HG03135 (cell line): ENCODE results near the gene REM2.
A peak's percentile ranks its signal among the peaks of the same experiment; 100 is the strongest.
"Not testable (repeated sequence)": the region's sequence is repeated elsewhere in the genome, so short reads cannot be mapped to it uniquely, and the experiment has no call there.

Experiments
- ATAC-seq: cut with Tn5 transposase; IDR thresholded peaks from one replicate; pipeline ENCODE4 v1.9.1; 2021; ENCODE audit warnings: mild to moderate bottlenecking, moderate library complexity; ENCODE audit not compliant: unreplicated experiment

Gene REM2

DNA sequence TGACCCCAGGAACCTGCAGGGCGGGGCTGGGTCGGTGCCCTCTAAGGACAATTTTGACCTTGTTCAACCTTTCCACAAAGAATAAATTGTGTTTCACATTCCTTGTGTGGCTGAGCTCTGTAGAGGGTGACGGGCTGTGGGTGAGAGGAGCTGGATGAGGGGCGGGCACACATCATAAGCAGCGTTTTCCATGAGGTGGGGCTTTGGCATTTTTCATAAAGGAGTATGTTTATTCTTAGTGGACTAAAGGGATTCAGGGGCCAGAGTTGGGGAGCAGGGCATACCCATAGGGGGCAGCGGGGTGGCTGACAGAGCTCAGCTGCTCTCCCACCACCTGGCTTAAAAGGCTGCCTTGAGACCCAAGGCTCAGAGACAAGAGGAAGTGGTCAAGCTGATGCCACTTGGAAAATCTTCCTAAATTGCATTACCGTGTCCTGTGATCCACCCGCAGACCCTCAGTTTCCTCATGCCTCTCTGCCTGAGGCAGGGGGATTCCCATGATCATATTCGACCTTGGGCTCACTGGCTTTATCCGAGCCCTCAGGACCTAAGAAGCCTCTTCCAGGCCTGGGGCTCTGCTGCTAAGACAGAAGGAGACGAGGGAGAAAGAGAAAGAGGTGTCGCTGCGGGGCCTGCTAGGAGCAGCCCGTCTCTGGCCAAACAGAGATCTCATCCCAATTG, 35.2 kb upstream of the REM2 start:
- no peak for ATAC-seq

DNA sequence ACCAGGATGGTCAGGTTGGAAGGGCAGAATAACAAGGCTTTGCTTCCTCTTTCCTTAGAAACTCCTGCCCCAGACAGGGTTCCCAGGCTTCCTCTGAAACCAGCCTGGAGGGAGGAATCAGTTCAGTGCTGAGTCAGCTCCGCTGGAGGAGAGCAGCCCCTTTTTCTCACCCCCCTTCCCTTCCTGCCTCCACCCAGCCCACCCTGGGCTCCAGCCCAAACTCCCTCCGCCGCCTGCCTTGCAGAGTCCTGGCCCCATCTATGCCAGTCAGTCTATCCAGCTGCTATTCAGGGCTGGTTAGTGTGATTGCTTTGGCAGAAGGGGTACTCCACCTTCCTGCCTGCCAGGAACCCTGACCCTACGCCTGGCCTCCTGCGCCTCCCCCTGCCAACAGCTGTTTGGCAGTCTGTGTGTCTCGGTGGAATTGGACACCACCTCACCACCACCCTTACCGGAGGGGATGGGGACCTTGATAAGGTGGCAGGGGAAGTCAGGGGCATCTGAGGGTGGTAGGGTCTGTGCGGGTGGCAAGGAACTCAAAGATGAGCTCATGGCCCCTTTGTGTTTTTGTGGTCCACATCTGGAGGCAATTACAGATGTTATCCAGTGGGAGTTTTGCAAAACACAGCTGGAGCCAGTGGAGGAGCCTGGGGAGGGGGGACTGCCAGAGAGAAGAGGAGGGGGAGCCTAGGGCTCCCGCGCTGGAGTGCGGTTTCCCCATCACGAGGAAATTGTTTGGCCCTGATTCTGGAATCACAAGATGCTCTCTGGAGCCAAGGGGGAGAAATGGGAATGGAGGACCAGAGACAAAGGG, 34.5 kb upstream of the REM2 start:
- ATAC-seq = no peak

DNA sequence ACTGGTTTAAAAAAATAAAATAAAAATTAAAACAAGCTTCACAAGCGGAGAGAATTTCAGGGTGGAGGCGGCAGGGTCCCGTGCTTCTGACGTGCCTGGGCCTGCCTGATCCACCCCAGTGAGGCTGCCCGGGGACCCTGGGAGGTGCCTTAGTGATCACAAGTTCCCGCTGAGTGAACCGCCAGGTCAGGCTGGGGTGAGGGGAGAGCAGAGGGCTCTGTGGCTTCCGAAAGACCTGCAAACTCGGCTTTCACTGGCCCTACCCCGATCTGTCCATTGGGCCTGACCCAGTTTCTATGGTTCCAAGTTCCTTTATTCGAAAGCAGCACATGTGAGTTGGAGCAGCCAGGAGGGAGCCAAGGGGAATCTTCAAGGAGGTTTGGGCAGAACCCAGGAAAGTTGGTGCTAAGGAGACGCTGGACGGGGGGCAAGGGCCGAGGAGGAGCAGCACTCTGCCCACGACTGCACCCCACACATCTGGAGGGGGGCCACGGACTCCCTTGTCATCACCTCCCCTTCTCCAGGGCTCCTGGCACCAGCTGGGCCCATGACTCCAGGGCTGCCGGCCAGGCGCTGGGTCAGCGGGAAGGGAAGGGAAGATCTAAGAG, 33.7 kb upstream of the REM2 start:
- ATAC-seq = no peak

DNA sequence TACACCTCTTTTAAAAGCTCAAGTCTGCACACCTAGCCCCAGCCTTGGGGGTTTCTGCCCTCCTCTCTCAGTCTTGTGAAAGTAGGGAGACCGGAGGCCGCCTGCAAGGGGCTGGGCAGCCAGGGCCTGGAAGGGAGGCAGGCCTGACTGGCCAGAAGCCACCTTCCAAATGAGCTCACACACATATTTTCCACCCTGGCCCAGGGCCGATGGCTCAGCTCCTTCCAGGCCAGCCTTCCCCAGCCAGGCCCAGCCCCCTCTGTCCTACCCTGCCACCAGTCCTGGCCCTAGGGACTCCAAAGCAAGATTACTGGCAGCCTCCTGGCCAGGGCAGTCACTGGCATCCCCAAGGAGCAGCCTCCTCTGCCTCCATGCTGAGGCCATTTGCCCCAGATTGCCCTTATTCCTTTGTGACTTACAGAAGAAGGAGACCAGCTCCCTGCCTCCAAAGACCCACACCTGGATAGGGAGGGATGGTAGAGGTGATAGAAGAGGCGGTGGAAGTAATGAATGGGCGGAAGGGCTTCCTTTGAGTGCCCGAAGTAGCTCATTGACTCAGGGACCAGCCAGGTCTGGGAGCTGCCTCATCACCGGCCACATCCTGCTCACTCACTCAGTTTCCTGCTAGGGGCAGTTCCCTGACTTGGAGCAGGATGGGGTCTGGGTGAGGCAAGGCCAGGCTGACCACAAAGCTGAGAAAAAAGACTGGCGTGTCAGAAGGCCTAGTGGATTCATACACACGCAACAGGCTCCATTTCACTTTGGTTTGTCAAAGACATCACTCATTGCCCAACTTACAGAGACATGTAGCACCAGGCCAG, 31.9 kb upstream of the REM2 start:
- ATAC-seq = no peak

DNA sequence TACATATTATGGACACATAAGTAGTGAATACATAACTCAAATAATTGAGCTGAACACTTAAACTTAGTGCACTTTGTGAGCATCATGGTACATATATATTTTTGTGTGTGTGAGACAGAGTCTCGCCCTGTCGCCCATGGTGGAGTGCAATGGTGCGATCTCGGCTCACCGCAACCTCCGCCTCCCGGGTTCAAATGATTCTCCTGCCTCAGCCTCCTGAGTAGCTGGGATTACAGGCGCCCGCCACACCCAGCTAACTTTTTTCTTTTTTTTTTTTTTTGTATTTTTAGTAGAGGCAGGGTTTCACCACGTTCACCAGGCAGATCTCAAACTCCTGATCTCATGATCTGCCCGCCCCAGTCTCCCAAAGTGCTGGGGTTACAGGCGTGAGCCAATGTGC, 30.8 kb upstream of the REM2 start:
- not testable (repeated sequence) for ATAC-seq

DNA sequence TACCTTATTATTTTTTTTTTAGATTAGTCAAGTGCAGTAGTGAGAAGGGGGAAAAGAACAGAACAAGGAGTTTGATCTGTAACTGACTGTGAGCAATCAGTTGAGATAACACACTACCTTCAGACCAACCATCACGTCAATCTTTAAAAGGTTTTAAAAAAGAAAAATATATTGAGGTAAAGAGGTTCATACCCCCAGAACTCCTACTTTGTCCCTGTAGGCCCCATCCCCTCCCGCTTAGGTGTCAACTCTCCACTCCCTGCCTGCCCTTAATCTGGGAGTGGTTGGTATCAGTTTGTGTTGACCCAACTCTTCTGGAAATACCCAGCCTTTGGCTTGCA, 30.5 kb upstream of the REM2 start:
- ATAC-seq = no peak

DNA sequence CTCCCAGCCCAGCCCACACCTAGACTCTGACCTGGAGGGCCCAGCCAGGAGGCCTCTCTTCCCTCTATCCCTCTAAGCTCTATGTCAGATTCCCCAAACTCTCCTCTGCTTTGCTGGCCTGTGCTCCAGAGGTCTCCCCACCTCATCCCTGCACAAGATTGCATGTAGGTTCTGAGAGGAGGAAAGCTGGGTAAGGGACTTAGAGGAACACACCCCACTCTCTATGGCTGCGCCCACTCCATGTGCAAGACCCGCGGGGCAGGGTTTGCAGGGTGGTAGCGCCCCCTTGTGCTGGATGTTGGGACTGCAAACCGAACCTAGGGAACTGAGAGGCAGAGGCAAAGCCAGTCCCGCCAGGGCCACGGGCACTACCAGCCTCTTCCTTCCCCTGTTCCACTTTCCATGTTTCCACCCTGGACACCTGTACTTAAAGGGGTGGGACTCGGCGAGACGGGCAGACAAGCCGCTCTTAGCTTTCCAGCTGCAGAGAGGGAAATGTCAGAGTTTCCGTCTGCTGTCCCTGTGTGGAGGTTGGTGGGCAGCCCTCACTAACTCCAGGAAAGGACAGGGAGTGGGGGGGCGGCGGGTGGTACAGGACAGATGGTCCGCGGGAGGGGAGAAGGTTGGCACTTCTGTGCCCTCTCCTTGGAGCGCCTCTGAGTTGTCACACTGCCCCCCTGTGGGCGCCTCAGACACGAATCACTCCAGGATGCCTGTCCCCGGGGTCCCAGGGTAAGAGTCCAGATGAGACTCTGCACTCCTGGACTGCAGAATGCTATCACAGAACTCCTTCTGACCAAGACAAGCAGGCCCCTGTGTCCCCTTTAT, 29.9 kb upstream of the REM2 start:
- ATAC-seq = peak; percentile 69

DNA sequence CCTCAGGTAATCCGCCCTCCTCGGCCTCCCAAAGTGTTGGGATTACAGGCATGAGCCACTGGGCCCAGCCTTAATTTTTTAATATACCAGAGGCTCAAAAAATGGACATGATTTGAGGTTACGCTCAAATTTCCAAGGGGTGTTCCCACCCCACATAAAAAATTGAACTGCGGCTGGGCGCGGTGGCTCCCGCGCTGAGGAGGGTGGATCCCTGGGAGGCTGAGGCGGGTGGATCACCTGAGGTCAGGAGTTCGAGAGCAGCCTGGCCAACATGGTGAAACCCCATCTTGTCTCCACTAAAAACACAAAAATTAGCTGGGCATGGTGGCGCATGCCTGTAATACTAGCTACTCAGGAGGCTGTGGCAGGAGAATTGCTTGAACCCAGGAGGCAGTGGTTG, 28.7 kb upstream of the REM2 start:
- not testable (repeated sequence) for ATAC-seq

DNA sequence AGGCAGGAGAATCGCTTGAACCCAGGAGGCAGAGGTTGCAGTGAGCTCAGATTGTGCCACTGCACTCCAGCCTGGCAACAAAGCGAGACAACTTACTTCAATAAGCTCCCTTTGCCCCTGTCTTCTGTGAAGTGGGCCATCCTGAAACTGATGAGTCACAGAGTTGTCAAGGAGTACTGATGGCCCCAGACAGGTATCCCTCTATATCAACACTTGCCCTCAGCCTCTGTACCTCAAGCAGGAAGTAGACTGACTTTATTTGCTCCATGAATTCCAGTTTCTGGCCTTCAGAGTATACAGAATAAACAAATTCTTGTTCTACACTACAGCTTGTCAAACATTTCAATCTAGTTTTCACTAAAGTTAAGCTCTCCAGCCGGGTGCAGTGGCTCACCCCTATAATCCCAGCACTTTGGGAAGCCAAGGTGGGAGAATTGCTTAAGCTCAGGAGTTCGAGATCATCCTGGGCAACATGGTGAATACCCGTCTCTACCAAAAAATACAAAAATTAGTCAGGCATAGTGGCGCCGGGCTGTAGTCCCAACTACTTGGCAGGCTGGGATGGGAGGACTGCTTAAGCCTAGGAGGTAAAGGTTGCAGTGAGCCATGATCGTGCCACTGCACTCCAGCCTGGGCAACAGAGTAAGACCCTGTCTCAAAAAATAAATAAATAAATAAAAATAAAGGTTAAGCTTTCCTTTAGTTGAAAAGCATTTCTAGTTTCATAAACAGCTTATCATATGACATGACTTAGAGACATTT, 27.9 kb upstream of the REM2 start:
- ATAC-seq = no peak

DNA sequence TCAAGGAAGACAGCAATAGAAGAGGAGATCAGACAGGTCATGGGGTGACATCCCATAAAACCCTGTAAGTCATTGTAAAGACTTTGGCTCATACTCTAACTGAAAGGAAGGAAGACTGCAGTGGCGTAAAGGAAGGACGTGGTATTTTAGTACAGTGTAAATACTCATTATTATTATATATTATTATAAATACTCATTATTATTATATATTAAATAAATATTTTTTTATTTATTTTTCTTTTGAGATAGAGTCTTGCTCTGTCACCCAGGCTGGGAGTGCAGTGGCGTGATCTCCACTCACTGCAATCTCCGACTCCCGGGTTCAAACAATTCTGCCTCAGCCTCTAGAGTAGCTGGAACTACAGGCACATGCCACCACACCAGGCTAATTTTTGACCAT, 26.6 kb upstream of the REM2 start:
- no peak for ATAC-seq

DNA sequence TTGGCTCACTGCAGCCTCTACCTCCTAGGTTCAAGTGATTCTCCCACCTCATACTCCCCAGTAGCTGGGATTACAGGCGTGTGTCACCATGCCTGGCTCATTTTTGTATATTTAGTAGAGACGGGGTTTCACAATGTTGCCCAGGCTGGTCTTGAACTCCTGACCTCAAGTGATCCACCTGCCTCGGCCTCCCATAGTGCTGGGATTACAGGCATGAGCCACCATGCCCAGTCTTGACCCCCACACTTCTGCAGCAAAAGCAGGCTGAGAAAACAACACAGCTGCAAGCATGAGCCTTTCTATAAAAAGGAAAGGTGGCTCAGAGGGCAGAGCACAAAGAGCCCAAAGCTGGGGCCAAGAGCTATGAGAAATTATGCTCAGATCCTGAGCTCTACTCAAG, 22.6 kb upstream of the REM2 start:
- not testable (repeated sequence) for ATAC-seq

DNA sequence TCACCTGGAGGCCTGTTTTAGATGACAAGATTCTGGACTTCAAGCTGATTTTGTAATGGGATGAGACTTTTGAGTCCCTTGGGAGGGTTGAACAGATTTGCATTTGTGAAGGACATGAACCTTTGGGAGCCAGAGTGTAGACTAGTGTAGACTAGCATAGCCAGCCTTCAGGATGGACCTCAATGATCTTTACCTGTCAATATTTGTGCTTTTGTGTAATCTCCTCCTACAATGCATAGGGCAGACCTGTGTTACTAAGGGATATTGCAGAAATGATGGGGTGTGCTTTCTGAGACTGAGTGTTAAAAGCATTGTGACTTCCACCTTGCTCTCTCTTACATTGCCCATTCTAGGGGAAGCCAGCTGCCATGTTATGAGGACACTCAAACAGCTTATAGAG, 21.4 kb upstream of the REM2 start:
- no peak for ATAC-seq

DNA sequence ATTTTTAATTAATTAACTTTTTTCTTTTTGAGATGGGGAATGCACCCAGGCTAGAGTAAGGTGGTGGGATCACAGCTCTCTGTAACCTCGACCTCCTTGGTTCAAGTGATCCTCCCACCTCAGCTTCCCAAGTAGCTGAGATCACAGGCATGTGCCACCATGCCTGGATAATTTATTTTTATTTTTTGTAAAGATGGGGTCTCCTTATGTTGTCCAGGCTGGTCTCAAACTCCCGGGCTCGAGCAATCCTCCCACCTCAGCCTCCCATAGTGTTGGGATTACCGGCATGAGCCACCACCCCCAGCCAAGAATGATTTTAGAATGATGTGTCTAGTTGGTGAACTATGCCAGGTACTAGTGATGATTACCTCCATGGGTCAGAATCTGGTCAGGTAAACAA, 18.0 kb upstream of the REM2 start:
- ATAC-seq = no peak

DNA sequence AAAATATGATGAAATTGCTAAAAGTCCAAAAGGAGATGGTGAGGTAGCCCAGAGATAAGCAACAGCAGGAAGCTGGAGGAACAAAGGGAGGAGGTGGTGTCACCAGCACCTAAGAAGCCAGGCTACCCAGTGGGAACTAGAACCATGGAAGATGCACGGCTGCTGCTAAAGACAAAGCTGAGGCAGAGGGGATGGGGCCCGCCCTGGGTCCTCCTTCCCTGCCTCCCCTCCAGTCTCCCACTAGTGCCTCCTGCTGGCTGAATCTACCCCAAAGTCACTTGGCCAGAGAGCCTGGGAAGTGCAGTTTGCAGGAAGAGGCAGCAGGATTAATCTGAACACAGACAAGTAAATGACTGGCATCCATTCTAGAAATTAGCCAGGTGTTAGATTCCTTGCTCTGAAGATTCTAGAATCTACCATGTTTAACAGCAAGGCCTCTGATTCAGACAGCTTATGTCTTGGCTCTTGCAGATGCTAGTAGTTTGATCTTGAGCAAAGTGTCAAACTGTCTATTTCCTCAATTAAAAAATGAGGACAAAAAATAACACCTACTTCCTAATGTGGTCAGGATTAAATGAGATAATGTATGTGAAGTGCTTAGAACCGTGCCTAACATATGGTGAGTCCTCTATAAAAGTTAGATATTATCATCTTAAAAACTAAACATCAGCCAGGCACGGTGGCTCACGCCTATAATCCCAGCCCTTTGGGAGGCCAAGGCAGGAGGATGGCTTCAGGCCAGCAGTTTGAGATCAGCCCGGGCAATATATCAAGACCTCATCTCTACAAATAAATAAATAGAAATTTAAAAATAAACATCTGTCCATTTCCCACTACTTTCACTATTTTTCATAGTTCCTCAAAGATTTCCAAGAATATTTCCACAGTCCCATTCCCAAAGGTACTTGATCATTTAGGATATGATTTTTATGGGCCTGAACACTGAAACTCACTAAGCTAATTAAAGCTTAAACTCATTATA, 17.3 kb upstream of the REM2 start:
- no peak for ATAC-seq

DNA sequence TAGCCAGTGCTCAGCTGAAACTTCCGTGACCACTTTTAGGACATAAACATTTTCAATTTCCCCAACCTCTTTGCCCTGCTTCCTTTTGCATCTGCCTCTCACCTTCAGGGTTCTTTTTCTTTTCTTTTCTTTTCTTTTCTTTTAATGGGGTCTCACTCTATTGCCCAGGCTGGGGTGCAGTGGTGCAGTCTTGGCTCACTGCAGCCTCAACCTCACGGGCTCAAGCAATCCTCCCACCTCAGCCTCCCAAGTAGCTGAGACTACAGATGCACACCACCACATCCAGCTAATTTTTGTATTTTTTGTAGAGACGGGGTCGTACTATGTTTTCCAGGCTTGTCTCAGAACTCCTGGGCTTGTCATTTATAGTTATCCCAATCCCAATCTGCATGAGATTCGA, 16.1 kb upstream of the REM2 start:
- ATAC-seq = no peak

DNA sequence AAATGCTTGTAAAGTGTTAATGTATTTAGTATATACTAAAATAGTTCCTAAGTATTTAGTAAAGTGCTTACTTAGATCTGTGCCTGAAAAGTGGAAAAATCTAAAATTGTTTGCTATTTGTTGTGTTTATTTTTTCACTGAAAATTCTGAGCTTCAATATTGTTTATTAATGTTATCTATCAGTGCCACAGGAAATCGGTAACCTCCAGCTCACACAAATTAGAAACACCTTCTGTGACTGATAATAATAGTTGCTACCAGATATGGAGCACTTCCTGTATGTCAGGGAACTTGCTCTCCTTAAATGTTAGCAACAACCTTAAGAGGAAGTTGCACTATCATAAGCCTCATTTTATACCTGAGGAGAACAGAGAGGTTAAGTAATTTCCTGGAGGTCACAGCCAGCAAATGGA, 12.2 kb upstream of the REM2 start:
- peak; percentile 39 for ATAC-seq

DNA sequence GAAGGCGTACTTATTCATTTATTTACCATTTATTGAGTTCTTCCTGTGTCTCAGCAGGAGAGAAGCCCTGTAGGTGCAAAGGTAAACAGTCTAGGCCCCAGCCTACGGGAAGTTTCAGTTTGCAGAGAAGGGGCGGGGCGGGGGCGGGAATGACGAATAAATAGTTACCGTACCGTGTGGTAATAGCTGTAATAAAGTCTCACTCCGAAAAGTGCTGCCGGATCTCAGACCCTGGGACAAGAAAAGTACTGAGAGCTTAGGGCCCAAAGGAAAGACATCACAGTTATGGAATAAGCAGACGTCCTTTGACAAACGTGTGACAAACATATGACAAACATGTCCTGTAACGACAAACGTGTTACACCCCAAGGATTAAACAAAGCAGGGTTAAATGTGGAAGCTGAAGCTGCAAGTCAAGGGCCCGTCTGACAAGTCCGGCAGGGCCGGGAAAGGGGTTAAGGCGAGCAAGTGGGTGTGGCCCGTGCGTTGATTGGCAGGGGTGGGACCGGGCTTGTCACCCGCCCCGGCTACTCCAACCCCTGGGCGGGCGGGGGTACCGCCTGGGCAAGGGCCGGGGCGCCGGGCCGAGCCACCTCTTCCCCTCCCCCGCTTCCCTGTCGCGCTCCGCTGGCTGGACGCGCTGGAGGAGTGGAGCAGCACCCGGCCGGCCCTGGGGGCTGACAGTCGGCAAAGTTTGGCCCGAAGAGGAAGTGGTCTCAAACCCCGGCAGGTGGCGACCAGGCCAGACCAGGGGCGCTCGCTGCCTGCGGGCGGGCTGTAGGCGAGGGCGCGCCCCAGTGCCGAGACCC, 11.6 kb upstream of the REM2 start, which contains the start of gene LRP10:
TSS of gene LRP10 (plus strand) at position 517 of the 809 bp plus-strand sequence. CDS start 564 bp downstream, outside the sequence.
- peak; percentile 68 for ATAC-seq
